ENCODE data around the gene KMT5B. TPM values are rescaled to one million over a fixed set of nuclear protein-coding genes. Genes with fewer than 3 reads are reported as not detected.

KMT5B gene
- total RNA-seq, 4 donors from 2014 or later: 57.4 to 84.2 (median 67.4) TPM

- no peak for TF ChIP-seq POLR2A (IDR thresholded peaks at IDR 0.05)
- no peak for TF ChIP-seq CTCF (IDR thresholded peaks at IDR 0.05)
- Histone ChIP-seq H3K36me3 (no peaks in the 10 kb centered on the region), H3K27me3 (no peaks in the 10 kb centered on the region), H3K27ac (peak overlapping the region; percentile 38 to 79 (median 65)), H3K4me3 (replicated peaks in 1 of 3) (no peak overlapping the region), H3K4me1 (peaks cover 54 to 57% of the 10 kb centered on the region in 2 donors), H3K9me3 (no peaks in the 10 kb centered on the region)
- WGBS, 2 donors: 40 to 44% methylated on average over 4 of the region's 4 CpGs
- intact Hi-C loops (cut with DNase I): no loop called here
- no peak for DNase-seq
Measured at GRCh38 chr11:68138237-68138636, 74.9 kb downstream of the KMT5B start.

- H3K27ac ChIP-seq: peak overlapping the region; percentile 38 to 79 (median 65)
- intact Hi-C loops (cut with DNase I): no loop called here
- peak in 1 of 2 donors; percentile 38 for DNase-seq
- H3K9me3 ChIP-seq: no peaks in the 10 kb centered on the region
- H3K4me3 ChIP-seq (replicated peaks in 1 of 3): no peak overlapping the region
- TF ChIP-seq POLR2A (IDR thresholded peaks at IDR 0.05) (peak in 1 of 2 donors; percentile 28), CTCF (IDR thresholded peaks at IDR 0.05) (no peak)
- 26 to 27% methylated on average over 5 of the region's 5 CpGs for WGBS, 2 donors
- H3K36me3 ChIP-seq: no peaks in the 10 kb centered on the region
- peaks cover 51 to 53% of the 10 kb centered on the region in 2 donors for H3K4me1 ChIP-seq
- no peaks in the 10 kb centered on the region for H3K27me3 ChIP-seq
Measured at GRCh38 chr11:68137833-68138232, 75.3 kb downstream of the KMT5B start.

DNA sequence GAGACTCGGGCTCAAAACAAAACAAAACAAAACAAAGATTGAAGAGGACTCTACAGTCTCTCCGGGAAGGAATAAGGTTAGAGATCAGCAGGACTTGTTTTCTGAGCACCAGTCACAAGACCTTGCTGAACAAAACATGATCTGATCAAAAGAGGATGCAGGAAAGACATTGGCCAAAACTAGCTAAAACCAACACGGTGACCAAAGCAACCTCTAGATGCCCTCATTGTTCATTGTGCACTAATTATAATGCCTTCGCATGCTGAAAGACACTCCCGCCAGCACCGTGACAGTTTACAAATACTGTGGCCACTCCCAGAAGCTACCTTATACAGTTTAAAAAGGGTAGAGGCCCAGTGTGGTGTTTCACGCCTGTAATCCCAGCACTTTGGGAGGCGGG is 76.2 kb downstream of the KMT5B start:
- no peaks in the 10 kb centered on the region for H3K36me3 ChIP-seq
- no peak overlapping the region for H3K4me3 ChIP-seq (replicated peaks in 1 of 3)
- no peaks in the 10 kb centered on the region for H3K27me3 ChIP-seq
- TF ChIP-seq CTCF (IDR thresholded peaks at IDR 0.05): no peak
- no peak for TF ChIP-seq POLR2A (IDR thresholded peaks at IDR 0.05)
- WGBS, 2 donors: 72 to 73% methylated on average over 8 of the region's 8 CpGs
- intact Hi-C loops (cut with DNase I): no loop called here
- DNase-seq: no peak
- H3K4me1 ChIP-seq: peaks cover 41 to 43% of the 10 kb centered on the region in 2 donors
- H3K27ac ChIP-seq: peak overlapping the region; percentile 50 to 79 (median 65)
- no peaks in the 10 kb centered on the region for H3K9me3 ChIP-seq

GRCh38 chr11:68135161-68135560 is 77.9 kb downstream of the KMT5B start:
- WGBS, 2 donors: 51 to 56% methylated on average over 3 of the region's 3 CpGs
- no peaks in the 10 kb centered on the region for H3K9me3 ChIP-seq
- intact Hi-C loops (cut with DNase I): no loop called here
- no peaks in the 10 kb centered on the region for H3K27me3 ChIP-seq
- no peak for TF ChIP-seq CTCF (IDR thresholded peaks at IDR 0.05)
- TF ChIP-seq POLR2A (IDR thresholded peaks at IDR 0.05): no peak
- DNase-seq: no peak
- H3K4me1 ChIP-seq: peaks cover 24 to 26% of the 10 kb centered on the region in 2 donors
- no peak overlapping the region for H3K4me3 ChIP-seq (replicated peaks in 1 of 3)
- no peak overlapping the region for H3K27ac ChIP-seq
- no peaks in the 10 kb centered on the region for H3K36me3 ChIP-seq

DNA sequence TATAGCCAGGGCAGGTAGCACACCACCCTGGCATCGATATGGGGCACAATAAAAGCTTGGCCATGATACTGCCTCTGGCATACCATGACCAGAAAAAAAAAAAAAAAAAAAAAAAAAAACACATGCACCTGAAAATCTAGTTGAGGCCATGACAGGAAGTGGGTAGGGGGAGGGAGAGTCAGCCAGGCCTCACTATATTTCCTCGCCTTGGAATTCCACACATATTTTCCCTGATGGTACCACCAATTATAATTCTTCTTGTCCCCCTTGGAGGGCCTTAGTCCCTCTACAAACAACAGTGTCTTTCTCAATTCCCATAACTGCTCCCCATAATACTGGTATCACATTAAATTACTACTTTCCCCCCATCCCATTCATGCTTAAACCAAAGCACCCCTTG is 79.3 kb downstream of the KMT5B start:
- intact Hi-C loops (cut with DNase I): no loop called here
- 83 to 90% methylated on average over 2 of the region's 2 CpGs for WGBS, 2 donors
- H3K4me3 ChIP-seq (replicated peaks in 1 of 3): no peak overlapping the region

More for the DNA sequence above, 79.3 kb downstream of the KMT5B start:
- Histone ChIP-seq H3K27me3 (no peaks in the 10 kb centered on the region), H3K4me1 (peaks cover 23 to 25% of the 10 kb centered on the region in 2 donors), H3K9me3 (no peaks in the 10 kb centered on the region), H3K36me3 (no peaks in the 10 kb centered on the region), H3K27ac (no peak overlapping the region)
- TF ChIP-seq CTCF (IDR thresholded peaks at IDR 0.05): no peak
- TF ChIP-seq POLR2A (IDR thresholded peaks at IDR 0.05): no peak
- no peak for DNase-seq

Data from thyroid gland (tissue), 4 donors.